Measurements from ENCODE around the gene WBP2.
"Not testable (repeated sequence)": the region's sequence is repeated elsewhere in the genome, so short reads cannot be mapped to it uniquely, and the experiment has no call there.

Gene WBP2

GRCh38 chr17:75873587-75874322 lies 18.6 kb upstream of the WBP2 start:
- DNase-seq (ENCODE audit: low read depth), result no peak
- no peak overlapping the region for H3K4me3 ChIP-seq (ENCODE audit: low read depth, low read length)
- in situ Hi-C loops (cut with HindIII; ENCODE audit: low sequenced_read_pairs), result no loop called here
- no peak for TF ChIP-seq CTCF (IDR thresholded peaks at IDR 0.05; ENCODE audit: low read depth, low read length, missing control alignments)

- TF ChIP-seq CTCF (IDR thresholded peaks at IDR 0.05; ENCODE audit: low read depth, low read length, missing control alignments), result no peak
- H3K4me3 ChIP-seq (ENCODE audit: low read depth, low read length), result no peak overlapping the region
- DNase-seq (ENCODE audit: low read depth), result no peak
- in situ Hi-C loops (cut with HindIII; ENCODE audit: low sequenced_read_pairs), result no loop called here
Measured at GRCh38 chr17:75872434-75873351, 17.6 kb upstream of the WBP2 start.

- H3K4me3 ChIP-seq (ENCODE audit: low read depth, low read length); in situ Hi-C loops (cut with HindIII; ENCODE audit: low sequenced_read_pairs); DNase-seq (ENCODE audit: low read depth): not testable (repeated sequence)
Measured at GRCh38 chr17:75870228-75870627, 15.1 kb upstream of the WBP2 start.

GRCh38 chr17:75869282-75870141 lies 14.4 kb upstream of the WBP2 start:
- in situ Hi-C loops (cut with HindIII; ENCODE audit: low sequenced_read_pairs), result no loop called here
- peak; percentile 61 for DNase-seq (ENCODE audit: low read depth)
- no peak overlapping the region for H3K4me3 ChIP-seq (ENCODE audit: low read depth, low read length)
- TF ChIP-seq CTCF (IDR thresholded peaks at IDR 0.05; ENCODE audit: low read depth, low read length, missing control alignments), result no peak

GRCh38 chr17:75868730-75869281 lies 13.7 kb upstream of the WBP2 start:
- DNase-seq (ENCODE audit: low read depth); H3K4me3 ChIP-seq (ENCODE audit: low read depth, low read length); in situ Hi-C loops (cut with HindIII; ENCODE audit: low sequenced_read_pairs): not testable (repeated sequence)

GRCh38 chr17:75865404-75866188 lies 10.5 kb upstream of the WBP2 start:
- DNase-seq (ENCODE audit: low read depth); in situ Hi-C loops (cut with HindIII; ENCODE audit: low sequenced_read_pairs); H3K4me3 ChIP-seq (ENCODE audit: low read depth, low read length): not testable (repeated sequence)

- H3K4me3 ChIP-seq (ENCODE audit: low read depth, low read length); in situ Hi-C loops (cut with HindIII; ENCODE audit: low sequenced_read_pairs); DNase-seq (ENCODE audit: low read depth): not testable (repeated sequence)
Measured at GRCh38 chr17:75864887-75865286, 9.8 kb upstream of the WBP2 start.

GRCh38 chr17:75864448-75864871 lies 9.3 kb upstream of the WBP2 start:
- no peak overlapping the region for H3K4me3 ChIP-seq (ENCODE audit: low read depth, low read length)
- DNase-seq (ENCODE audit: low read depth), result peak; percentile 69
- TF ChIP-seq CTCF (IDR thresholded peaks at IDR 0.05; ENCODE audit: low read depth, low read length, missing control alignments), result no peak
- in situ Hi-C loops (cut with HindIII; ENCODE audit: low sequenced_read_pairs), result no loop called here

Data from astrocyte of the cerebellum (primary cell).